ENCODE measurements around the gene APOBEC3C. TPM values are rescaled to one million over a fixed set of nuclear protein-coding genes. Genes with fewer than 3 reads are reported as not detected.
A peak's percentile ranks its signal among the peaks of the same experiment; 100 is the strongest.
"Not testable (repeated sequence)": the region's sequence is repeated elsewhere in the genome, so short reads cannot be mapped to it uniquely, and the experiment has no call there.

Gene APOBEC3C
- total RNA-seq, 1 donor from 2014 or later = 9.5 TPM

- DNase-seq (ENCODE audit: low read depth, low spot score) = no peak
These were observed 41.6 kb downstream of the APOBEC3C start for GRCh38 chr22:39055658-39056057.

GRCh38 chr22:39061290-39061689 lies 47.2 kb downstream of the APOBEC3C start:
- DNase-seq (ENCODE audit: low read depth, low spot score); H3K36me3 Mint-ChIP-seq (ENCODE audit: low read depth); H3K27ac Mint-ChIP-seq (ENCODE audit: unreplicated experiment): not testable (repeated sequence)

More at GRCh38 chr22:39055658-39056057, 41.6 kb downstream of the APOBEC3C start:
- Mint-ChIP-seq H3K27ac (ENCODE audit: unreplicated experiment) (no peak overlapping the region), H3K9me3 (no peaks in the 10 kb centered on the region), H3K4me3 (no peak overlapping the region), H3K27me3 (ENCODE audit: low read depth) (no peaks in the 10 kb centered on the region), H3K4me1 (no peaks in the 10 kb centered on the region), H3K36me3 (ENCODE audit: low read depth) (no peaks in the 10 kb centered on the region)
- TF ChIP-seq CTCF (conservative IDR thresholded peaks at IDR 0.05) = no peak

GRCh38 chr22:39061951-39062350 lies 47.9 kb downstream of the APOBEC3C start:
- H3K9me3 Mint-ChIP-seq; DNase-seq (ENCODE audit: low read depth, low spot score); H3K4me3 Mint-ChIP-seq; H3K36me3 Mint-ChIP-seq (ENCODE audit: low read depth); H3K27me3 Mint-ChIP-seq (ENCODE audit: low read depth); H3K4me1 Mint-ChIP-seq; H3K27ac Mint-ChIP-seq (ENCODE audit: unreplicated experiment): not testable (repeated sequence)

More at GRCh38 chr22:39061290-39061689, 47.2 kb downstream of the APOBEC3C start:
- H3K27me3 Mint-ChIP-seq (ENCODE audit: low read depth); H3K4me3 Mint-ChIP-seq; H3K9me3 Mint-ChIP-seq; H3K4me1 Mint-ChIP-seq: not testable (repeated sequence)

- not testable (repeated sequence) for H3K36me3 Mint-ChIP-seq (ENCODE audit: low read depth); H3K27me3 Mint-ChIP-seq (ENCODE audit: low read depth); H3K4me3 Mint-ChIP-seq; DNase-seq (ENCODE audit: low read depth, low spot score); H3K27ac Mint-ChIP-seq (ENCODE audit: unreplicated experiment); H3K4me1 Mint-ChIP-seq; H3K9me3 Mint-ChIP-seq
These were observed 49.8 kb downstream of the APOBEC3C start for GRCh38 chr22:39063904-39064303.

GRCh38 chr22:39066442-39067276 lies 52.6 kb downstream of the APOBEC3C start:
- not testable (repeated sequence) for DNase-seq (ENCODE audit: low read depth, low spot score); H3K9me3 Mint-ChIP-seq; H3K27me3 Mint-ChIP-seq (ENCODE audit: low read depth); H3K27ac Mint-ChIP-seq (ENCODE audit: unreplicated experiment); H3K4me1 Mint-ChIP-seq; H3K4me3 Mint-ChIP-seq; H3K36me3 Mint-ChIP-seq (ENCODE audit: low read depth)

GRCh38 chr22:39068033-39068785 lies 54.2 kb downstream of the APOBEC3C start:
- peaks cover 4% of the 10 kb centered on the region for H3K4me1 Mint-ChIP-seq
- no peaks in the 10 kb centered on the region for H3K9me3 Mint-ChIP-seq
- no peak for DNase-seq (ENCODE audit: low read depth, low spot score)
- TF ChIP-seq CTCF (conservative IDR thresholded peaks at IDR 0.05) = peak; percentile 39
- no peaks in the 10 kb centered on the region for H3K27me3 Mint-ChIP-seq (ENCODE audit: low read depth)
- H3K36me3 Mint-ChIP-seq (ENCODE audit: low read depth) = no peaks in the 10 kb centered on the region
- no peak overlapping the region for H3K27ac Mint-ChIP-seq (ENCODE audit: unreplicated experiment)
- no peak overlapping the region for H3K4me3 Mint-ChIP-seq

Other genes starting within 250 kb of the APOBEC3C start
- 18.0 and 18.9 TPM in 2 replicates for gene DNAL4, start 220.1 kb upstream of the APOBEC3C start, total RNA-seq
- gene NPTXR, start 170.2 kb upstream of the APOBEC3C start, total RNA-seq = 9.3 and 9.4 TPM in 2 replicates
- gene CBX6, start 142.0 kb upstream of the APOBEC3C start, total RNA-seq = 45.8 and 48.2 TPM in 2 replicates
- not detected in 2 replicates for gene APOBEC3A, start 56.6 kb upstream of the APOBEC3C start, total RNA-seq
- gene APOBEC3B, start 31.9 kb upstream of the APOBEC3C start, total RNA-seq = 12.3 and 14.5 TPM in 2 replicates
- 1.1 and 1.4 TPM in 2 replicates for gene APOBEC3D, start 6.9 kb downstream of the APOBEC3C start, total RNA-seq
- 5.9 and 6.7 TPM in 2 replicates for gene APOBEC3F, start 26.6 kb downstream of the APOBEC3C start, total RNA-seq
- 1.3 and 2.1 TPM in 2 replicates for gene APOBEC3G, start 63.0 kb downstream of the APOBEC3C start, total RNA-seq
- gene APOBEC3H, start 83.0 kb downstream of the APOBEC3C start, total RNA-seq = not detected in 2 replicates
- gene CBX7, start 138.4 kb downstream of the APOBEC3C start, total RNA-seq = 2.3 and 2.4 TPM in 2 replicates
- gene PDGFB, start 230.7 kb downstream of the APOBEC3C start, total RNA-seq = 0.16 and 0.80 TPM in 2 replicates

Data from neural crest cell (in vitro differentiated cells).